Pulmonary artery endothelial cell (primary cell): Measurements from ENCODE around the gene PNMA8B. TPM values are rescaled to one million over a fixed set of nuclear protein-coding genes. Genes with fewer than 3 reads are reported as not detected.
"Not testable (repeated sequence)": the region's sequence is repeated elsewhere in the genome, so short reads cannot be mapped to it uniquely, and the experiment has no call there.

Source experiments
- DNase-seq: peaks from one replicate; pipeline ENCODE4 v3.0.0-alpha.2; 2011; ENCODE audit warnings: low read depth, low spot score
- total RNA-seq: library from RNA; depleted of rRNA; stranded (reverse); fragments of >200 nt; gene quantifications from 2 replicates; pipeline ENCODE4 v1.2.3, GENCODE V29; 2014

PNMA8B gene, protein sequence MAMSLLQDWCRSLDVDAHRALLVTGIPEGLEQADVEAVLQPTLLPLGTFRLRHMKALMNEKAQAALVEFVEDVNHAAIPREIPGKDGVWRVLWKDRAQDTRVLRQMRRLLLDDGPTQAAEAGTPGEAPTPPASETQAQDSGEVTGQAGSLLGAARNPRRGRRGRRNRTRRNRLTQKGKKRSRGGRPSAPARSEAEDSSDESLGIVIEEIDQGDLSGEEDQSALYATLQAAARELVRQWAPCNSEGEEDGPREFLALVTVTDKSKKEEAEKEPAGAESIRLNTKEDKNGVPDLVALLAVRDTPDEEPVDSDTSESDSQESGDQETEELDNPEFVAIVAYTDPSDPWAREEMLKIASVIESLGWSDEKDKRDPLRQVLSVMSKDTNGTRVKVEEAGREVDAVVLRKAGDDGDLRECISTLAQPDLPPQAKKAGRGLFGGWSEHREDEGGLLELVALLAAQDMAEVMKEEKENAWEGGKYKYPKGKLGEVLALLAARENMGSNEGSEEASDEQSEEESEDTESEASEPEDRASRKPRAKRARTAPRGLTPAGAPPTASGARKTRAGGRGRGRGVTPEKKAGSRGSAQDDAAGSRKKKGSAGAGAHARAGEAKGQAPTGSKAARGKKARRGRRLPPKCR
- 0.07 and 0.11 TPM in 2 replicates for total RNA-seq

DNA sequence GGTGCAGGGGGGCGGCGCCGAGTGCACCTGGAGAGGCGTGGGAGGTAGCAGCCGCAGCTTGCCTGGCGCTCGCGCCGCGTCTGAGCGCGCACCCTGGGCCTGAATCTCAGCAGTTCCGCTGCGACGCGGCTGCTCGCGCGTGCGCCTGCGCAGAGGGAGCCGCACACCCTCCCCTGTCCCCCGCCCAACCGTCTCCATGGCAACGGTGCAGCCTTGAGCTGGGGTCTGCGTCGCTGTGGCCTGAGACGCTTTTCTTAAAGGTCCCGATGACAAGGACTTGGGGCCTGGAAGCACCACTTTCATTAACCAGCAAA lies at the start of gene PNMA8B:
Gene PNMA8B (minus strand): TSS at position 82 of the 314 bp plus-strand sequence. CDS start 402 bp downstream, outside the sequence.
- DNase-seq: no peak

DNA sequence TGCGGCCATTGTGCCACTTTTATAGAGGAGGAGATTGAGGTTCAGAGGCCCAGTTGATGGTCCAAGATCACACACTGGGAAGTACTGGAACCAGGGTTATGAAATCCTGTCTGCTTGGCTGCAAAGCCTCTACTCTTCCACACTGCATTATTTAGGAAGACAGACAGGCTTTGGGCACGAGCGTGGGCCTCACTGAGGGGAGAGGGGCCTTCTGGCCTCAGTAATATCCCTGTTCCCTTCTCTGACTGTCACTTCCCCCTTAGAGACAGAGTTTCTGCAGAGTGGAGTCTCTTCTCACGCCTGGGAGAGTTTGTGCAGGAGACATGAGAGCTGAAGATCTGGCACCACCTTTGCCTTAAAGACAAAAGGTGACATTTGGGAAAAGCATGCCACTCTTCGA lies 49.0 kb upstream of the PNMA8B start:
- no peak for DNase-seq

DNA sequence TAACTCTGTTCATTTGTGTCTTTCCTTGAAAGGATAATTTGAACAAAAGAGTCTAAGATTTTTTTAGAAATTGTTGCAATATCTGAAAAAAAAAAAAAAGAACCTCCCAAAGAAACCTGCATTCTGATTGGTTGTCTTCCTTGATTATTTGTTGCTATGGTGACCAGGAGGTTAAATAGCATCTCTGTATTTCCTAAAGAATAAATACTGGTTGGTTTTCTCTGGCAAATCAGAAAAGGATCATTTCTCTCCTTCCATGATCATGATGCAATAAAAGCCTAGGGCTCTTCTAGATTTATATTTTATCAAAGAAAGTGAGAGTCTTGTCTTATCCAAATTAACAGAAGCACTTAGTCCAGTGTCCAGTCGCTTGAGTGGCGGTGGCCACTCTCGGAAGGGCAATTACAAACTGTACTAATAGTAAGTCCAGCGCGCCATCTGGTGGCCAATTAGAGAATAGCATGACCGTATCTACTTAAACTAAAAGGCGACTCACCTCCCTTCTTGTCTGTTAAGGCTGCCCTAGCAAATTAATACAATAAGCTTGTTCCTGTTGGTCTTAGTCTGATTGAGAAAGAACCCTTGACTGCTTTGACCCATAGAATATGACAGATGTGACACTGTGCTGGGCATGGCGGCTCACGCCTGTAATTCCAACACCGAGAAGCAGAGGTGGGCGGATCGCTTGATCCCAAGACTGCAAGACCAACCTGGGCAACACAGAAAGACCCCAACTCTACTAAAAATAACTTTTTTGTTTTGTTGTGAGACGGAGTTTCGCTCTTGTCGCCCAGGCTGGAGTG lies 47.0 kb upstream of the PNMA8B start:
- DNase-seq: peak; percentile 63

DNA sequence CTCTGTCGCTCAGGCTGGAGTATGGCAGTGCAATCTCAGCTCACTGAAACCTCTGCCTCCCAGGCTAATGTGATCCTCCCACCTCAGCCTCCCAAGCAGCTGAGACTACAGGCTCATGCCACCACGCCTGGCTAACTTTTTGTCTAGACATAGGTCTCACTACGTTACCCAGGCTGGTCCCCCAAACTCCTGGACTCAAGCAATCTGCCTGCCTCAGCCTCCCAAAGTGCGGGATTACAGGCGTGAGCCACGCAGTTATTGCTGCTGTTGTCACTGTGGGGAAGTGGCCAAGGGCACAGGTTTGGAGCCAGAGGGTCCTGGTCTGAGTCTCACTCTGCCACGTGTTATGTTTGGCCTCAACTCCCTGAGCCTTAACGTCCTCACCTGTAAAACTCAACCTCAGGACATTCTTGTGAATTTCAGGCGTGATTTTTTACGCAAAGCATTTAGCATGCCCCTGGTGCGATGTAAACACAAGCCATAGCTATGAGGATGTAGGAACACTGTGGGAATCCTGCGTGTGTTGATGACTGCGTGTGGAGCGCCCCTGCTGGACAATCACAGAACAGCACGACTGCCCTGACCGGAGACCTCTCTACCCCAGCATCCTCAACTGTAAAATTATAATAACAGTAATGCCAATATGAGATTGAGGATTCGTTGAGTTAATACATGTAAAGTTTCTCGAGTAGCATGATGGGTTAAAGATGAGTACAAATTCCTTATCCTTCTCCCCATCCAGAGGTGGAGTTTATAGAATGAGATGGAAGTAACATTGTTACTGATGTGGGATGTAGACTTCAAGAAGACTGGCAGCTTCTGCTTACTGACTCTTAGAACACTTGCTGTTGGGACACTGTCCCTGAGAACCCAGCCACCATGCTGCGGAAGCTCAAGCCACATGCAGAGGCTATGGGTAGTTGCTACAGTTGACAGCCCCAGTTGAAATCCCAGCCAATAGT lies 41.8 kb upstream of the PNMA8B start:
- DNase-seq: no peak

DNA sequence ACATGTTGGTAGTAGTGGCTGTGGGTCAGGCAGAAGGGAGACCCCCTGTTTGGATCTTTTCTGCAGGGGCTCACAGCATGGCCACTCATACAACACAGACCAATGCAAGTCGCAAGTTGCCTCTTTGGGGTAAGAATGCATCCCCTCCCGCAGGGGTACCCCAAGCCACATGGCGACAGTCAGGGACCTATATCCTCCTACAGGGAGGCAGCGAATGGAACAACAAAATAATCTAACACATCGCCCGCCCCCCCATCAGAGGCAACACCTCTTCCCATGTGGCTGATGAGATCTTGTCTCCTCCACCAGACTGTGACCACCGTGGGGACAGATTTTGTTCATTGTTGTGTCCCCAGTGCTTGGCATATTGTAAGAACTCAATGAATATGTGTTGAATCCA lies 40.7 kb upstream of the PNMA8B start:
- DNase-seq: no peak

DNA sequence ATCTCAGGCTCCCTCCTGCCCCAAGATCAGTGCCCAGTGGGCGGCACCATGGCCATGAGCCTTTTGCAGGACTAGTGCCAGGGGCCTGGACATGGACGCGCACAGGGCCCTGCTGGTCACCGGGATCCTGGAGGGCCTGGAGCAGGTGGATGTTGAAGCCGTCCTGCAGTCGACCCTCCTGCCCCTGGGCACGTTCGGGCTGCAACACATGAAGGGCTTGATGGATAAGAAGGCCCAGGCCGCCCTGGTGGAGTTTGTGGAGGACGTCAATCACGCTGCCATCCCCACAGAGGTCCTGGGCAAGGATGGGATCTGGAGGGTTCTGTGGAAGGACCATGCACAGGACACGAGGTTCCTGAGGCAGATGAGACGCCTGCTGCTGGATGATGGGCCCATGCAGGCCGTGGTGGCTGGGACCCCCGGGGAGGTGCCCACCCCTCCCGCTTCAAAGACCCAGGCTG lies 38.0 kb upstream of the PNMA8B start:
- no peak for DNase-seq

DNA sequence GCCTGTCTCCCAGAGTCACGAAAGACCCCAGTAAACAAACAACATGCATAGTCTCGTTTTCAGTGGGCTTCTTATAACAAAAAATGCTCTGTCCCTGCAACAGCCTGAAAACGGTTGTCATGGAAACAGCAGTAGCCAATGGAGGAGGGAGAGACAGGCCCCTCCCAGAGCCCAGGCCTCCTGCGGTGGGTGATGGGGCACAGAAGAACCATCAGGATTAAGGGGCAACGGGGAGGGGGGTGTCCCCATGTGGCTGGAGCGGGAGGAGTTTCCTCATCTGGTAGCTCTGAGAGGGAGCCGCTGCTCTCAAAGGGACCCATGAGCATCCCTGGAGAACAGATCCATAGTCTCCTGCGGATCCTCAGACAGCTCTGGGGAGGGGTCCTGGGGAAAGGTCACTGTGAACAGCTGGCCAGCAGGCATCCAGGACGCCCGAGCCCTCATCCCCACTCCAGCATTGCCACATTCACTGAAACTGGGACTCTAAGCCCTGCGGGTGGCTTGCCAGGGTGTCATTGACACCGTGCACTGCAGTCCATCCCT lies 37.5 kb upstream of the PNMA8B start:
- DNase-seq: no peak

DNA sequence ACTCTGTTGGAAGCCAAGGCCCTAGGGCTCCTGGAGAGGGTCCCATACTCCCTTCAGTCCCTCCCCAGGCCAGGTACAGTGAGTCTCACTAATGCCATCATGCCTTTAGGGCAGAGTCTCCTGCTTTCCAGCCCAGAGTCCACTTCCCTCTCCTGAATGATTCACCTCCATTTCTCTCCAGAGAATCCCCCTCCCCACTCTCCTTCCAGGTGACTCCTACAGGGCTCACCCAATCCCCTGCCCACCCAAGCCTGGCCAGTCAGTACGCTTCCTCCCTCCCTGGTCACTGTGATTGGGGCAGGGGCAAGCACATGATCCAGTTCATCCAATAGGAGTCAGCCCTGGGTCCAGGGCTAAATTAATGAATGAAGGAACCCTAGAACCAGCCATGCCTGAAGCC lies 35.0 kb upstream of the PNMA8B start:
- DNase-seq: no peak

DNA sequence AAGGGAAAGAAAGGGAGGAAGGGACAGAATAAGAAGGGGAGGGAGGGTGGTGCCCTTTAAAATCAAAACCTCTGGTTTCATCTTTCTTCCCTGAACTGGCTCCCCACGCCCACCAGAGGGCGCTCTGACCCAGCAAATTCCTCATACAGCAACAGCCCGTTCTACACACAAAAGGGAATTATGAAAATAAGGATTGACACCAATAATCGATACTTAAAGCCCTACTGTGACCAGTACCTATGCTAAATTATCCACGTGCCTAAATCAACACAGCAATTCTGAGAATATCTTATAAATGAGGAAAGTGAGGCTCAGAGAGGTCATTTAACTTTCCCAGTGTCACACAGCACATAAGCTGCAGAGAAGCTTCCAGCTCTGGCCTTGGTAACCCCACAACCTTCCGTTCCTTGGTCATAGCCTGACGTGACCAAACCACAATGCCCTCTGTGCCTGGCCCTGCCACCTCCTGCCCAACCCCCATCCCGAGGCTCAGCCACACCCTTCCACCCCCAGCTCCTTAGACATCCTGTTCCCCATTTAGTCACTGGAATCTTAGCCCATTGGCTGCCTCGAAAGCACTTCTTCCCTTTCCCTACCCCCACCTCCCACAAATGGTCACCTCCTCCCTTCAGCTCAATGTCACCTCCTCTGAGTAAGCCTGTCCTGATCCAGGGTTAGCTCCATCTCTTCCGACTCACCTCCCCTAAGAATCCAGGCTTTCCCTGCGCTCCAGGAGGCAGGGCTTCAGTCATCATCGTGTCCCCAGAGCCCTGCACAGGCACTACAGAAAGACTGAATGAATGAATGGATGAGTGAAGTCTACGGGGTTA lies 34.2 kb upstream of the PNMA8B start:
- no peak for DNase-seq

DNA sequence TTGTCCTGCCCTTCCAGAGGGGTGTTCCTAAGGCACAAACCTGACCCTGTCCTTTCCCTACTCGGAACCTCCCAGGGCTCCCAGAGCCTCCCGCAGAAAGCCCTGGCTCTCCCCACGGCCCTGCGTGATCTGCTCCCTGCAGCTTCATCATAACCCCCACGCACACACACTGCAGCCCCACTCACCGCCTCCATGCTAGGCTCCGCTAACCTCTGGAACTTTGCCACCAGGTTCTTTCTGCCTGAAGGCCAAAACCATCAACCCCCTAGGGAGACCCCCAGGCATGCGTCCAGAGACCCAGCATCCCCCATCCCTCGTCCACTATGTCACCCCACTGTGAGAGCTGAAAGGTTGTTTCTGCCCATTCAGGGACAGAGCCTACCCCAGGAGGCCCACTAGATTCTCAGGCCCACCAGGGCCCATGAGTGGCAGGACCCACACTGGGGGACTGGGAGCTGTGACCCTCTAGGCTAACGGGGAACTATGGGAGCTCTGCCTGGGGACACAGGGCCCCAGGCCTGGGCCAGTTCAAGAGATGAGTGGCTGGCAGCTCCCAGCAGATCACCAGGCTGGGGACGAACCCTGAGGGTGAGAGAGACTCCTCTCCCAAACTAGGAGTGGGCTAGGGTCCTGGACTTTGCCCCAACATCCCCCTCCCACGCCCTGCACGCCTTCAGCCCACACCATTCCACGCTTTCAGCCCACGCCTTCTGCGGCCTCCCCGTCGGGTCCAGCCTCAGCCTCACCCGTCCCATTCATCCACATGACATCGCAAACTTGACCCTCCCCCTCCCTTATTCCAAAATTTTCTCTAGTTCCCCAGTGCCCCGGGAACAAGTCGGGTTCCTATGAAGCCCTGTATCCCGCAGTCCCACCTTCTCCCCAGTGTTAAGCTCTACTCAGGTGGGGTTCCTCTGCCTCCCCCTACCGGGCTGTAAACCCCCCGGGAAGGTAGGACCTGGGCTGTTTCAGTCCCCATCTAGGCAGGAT lies 33.2 kb upstream of the PNMA8B start:
- DNase-seq: no peak

DNA sequence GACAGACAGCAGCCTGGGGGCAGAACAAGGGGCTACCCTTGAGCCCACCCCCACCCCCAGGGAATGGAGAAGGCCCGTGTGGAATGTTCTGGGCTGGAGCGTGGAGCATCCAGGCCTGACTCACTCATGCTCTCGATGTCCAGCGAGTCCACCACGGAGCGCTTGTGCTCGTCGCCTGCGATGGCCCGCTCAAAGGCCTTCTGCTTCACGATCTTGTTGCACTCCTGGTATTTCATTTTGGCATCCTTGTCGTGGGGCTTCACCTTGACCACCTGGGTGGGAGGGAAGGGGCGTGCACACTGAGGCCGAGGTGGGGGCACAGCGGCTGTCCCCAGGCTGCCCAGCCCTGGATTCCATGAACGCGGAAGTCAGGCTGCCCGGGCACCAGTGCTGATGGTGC lies 31.1 kb upstream of the PNMA8B start:
- DNase-seq: not testable (repeated sequence)

DNA sequence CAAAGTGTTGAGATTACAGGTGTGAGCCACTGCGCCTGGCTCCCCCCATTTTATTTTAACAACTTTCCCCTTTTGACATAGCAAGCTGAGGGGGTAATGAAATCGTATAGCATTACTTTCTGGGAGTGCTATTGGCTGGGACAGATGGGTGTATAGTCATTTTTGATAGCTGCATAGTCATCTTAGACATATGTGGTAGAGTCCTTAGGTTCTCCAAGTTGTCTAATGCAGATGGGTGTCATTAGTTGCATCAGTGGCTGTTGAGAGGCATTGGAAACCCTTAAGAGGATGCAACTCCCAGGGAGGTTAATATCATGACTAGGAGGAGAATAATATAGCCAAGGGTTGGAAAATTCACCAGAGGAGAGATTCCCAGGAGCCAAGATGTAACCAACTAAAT lies 28.6 kb upstream of the PNMA8B start:
- no peak for DNase-seq

DNA sequence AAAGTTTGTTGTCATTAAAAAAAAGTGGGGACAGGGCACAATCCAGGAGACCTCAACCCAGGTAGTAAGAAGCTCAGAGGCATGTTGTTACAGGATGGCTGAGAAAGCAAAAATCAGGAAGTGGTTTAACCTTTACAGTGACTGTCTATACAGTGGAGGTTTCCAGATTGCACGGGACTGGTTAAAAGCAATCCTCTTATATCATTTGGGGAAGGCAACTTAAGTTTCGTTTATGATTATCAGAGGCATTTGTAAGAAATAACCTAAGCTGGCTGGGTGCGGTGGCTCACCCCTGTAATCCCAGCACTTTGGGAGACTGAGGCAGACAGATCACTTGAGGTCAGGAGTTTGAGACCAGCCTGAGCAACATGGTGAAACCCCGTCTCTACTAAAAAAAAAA lies 27.3 kb upstream of the PNMA8B start:
- not testable (repeated sequence) for DNase-seq

DNA sequence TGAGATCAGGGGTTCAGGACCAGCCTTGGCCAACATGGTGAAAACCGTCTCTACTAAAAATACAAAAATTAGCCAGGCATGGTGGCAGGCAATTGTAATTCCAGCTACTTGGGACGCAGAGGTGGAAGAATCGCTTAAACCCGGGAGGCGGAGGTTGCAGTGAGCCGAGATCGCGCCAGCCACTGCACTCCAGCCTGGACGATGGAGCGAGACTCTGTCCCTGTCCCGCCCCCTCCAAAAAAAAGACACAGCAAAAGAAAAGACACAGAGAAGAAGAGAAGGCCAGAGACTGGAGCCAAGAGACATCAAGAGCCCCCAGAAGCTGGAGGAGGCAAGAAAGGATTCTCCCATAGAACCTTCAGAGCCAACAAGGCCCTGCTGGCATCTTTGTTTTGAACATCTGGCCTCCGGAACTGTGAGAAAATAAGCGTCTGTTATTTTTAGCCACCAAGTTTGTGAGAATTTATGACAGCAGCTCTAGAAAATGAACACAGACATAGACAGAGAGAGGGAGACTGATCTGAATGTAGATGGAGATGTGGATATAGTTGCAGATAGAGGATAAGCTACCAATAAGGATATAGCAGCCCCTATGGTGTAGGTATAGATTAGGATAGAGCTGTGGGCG lies 25.7 kb upstream of the PNMA8B start:
- DNase-seq: no peak

DNA sequence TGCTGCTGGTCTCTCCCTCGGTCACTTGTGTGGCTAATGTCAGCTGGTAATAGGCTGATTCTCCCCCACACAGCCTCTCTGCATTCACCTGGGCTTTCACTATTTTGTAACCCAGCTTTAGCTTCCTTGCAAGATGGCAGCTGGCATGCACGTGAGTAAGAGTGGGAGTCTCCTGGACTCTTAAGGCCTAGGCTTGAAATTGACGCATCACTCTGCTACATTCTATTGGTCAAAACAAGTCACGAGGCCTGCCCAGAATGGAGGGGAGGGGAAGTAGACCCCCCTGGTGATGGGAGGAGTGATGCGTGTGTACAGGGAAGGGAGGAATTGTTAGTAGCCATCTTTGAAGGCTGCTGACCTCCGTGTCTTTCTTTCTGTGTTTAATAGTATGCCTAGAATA lies 24.9 kb upstream of the PNMA8B start:
- no peak for DNase-seq

DNA sequence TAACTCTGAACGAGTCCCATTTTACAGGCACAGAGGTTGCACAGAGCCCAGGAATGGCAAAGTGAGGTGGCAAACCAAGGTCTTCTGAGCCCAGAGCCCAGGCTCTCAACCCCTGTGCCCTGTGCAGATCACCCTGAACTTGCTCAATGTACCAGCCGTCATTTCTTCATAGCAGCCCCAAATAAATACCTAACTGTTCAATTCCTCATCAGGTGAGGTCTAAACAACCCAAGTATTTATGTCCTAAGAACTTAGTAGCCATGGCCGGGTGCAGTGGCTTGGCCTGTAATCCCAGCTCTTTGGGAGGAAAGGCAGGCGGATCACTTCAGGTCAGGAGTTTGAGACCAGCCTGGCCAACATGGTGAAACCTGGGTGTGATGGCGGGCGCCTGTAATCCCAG lies 21.8 kb upstream of the PNMA8B start:
- no peak for DNase-seq

DNA sequence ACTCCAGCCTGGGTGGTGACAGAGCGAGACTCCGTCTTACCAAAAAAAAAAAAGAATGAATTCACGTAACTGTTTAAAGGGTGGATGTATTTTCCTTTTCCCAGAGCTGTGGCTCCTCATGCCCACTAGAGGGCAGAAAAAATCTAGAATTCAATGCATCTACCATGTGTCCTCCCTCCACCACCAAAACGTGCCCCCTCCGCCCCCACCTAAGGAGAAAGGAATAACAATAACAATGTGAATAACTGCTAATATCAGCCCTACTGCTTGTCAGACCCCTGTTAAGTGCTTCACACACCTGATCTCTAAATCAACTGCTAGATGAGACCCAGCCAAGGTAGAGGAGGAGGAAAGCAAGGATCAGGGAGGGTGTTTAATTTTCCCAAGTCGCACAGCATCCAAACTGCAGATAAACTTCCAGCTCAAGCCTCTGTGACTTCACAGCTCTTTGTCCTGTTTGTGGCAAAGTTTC lies 20.2 kb upstream of the PNMA8B start:
- no peak for DNase-seq

DNA sequence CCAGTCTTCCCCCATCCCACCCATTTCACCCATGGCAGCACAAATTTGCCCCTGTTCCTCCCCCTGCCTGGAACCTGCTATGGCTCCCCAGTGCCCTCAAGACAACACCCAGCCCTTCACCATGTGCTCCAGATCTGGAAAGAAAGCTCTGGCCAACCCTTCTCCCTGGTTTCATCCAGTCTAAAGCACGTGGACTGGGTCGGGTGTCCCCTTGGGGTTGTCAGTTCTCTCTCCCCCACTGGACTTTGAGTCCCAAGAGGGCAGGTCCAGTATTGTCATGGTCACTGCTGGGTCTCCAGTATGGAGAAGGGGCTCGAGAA lies 19.6 kb upstream of the PNMA8B start:
- DNase-seq: no peak
